ENCODE results near the gene SMYD3. TPM values are rescaled to one million over a fixed set of nuclear protein-coding genes. Genes with fewer than 3 reads are reported as not detected.

Gene SMYD3
- total and polyA plus RNA-seq, 5 donors from 2014 or later: 17.7 to 36.6 (median 28.9) TPM

- no peak for DNase-seq
- Histone ChIP-seq H3K9me3 (ENCODE audit: control insufficient read depth in 2 of 2, low read length in 2 of 2) (no peaks in the 10 kb centered on the region), H3K36me3 (ENCODE audit: control insufficient read depth, insufficient read depth, low read length) (no peaks in the 10 kb centered on the region), H3K27me3 (ENCODE audit: control insufficient read depth, insufficient read depth, low read length) (no peaks in the 10 kb centered on the region), H3K4me1 (ENCODE audit: control insufficient read depth, insufficient read depth, low read length, poor library complexity, severe bottlenecking) (no peaks in the 10 kb centered on the region), H3K4me3 (ENCODE audit: low read depth, low read length) (no peak overlapping the region), H3K27ac (ENCODE audit: insufficient read depth, low read length, poor library complexity, severe bottlenecking) (no peak overlapping the region)
- peaks cover 0 to 5% (median 2%) of the 10 kb centered on the region in 7 donors for H3K9me3 Mint-ChIP-seq
- no peak overlapping the region for H3K27ac Mint-ChIP-seq
- ATAC-seq (ENCODE audit: low read depth in 2 of 2): no peak
- H3K36me3 Mint-ChIP-seq: peaks cover 38% of the 10 kb centered on the region
- peaks cover 0 to 10% (median under 1%) of the 10 kb centered on the region in 4 donors for H3K4me1 Mint-ChIP-seq
- H3K27me3 Mint-ChIP-seq: no peaks in the 10 kb centered on the region
- no peak overlapping the region for H3K4me3 Mint-ChIP-seq
Observed at GRCh38 chr1:245915841-245916240, 591.2 kb downstream of the SMYD3 start.

- DNase-seq (no peak), ATAC-seq (ENCODE audit: low read depth in 2 of 2) (no peak)
- Mint-ChIP-seq H3K36me3 (peaks cover 36% of the 10 kb centered on the region), H3K9me3 (peaks cover 0 to 5% (median 2%) of the 10 kb centered on the region in 7 donors), H3K27me3 (no peaks in the 10 kb centered on the region), H3K27ac (no peak overlapping the region), H3K4me1 (peaks cover 0 to 5% (median under 1%) of the 10 kb centered on the region in 4 donors), H3K4me3 (no peak overlapping the region)
- Histone ChIP-seq H3K9me3 (ENCODE audit: control insufficient read depth in 2 of 2, low read length in 2 of 2) (no peaks in the 10 kb centered on the region), H3K27me3 (ENCODE audit: control insufficient read depth, insufficient read depth, low read length) (no peaks in the 10 kb centered on the region), H3K36me3 (ENCODE audit: control insufficient read depth, insufficient read depth, low read length) (no peaks in the 10 kb centered on the region), H3K27ac (ENCODE audit: insufficient read depth, low read length, poor library complexity, severe bottlenecking) (no peak overlapping the region), H3K4me1 (ENCODE audit: control insufficient read depth, insufficient read depth, low read length, poor library complexity, severe bottlenecking) (no peaks in the 10 kb centered on the region), H3K4me3 (ENCODE audit: low read depth, low read length) (no peak overlapping the region)
Observed at GRCh38 chr1:245915406-245915805, 591.7 kb downstream of the SMYD3 start.

- DNase-seq (no peak), ATAC-seq (ENCODE audit: low read depth in 2 of 2) (no peak)
Observed at GRCh38 chr1:245908543-245908942, 598.5 kb downstream of the SMYD3 start.

GRCh38 chr1:245906207-245906606, 600.9 kb downstream of the SMYD3 start:
- Mint-ChIP-seq H3K9me3 (peaks cover 0 to 3% (median 0%) of the 10 kb centered on the region in 7 donors), H3K4me1 (peaks cover 2 to 9% (median 3%) of the 10 kb centered on the region in 4 donors), H3K4me3 (no peak overlapping the region), H3K36me3 (peaks cover 29% of the 10 kb centered on the region), H3K27me3 (no peaks in the 10 kb centered on the region), H3K27ac (no peak overlapping the region)
- ATAC-seq (ENCODE audit: low read depth in 2 of 2): no peak
- H3K4me1 ChIP-seq (ENCODE audit: control insufficient read depth, insufficient read depth, low read length, poor library complexity, severe bottlenecking): no peaks in the 10 kb centered on the region
- no peak for DNase-seq
- H3K36me3 ChIP-seq (ENCODE audit: control insufficient read depth, insufficient read depth, low read length): no peaks in the 10 kb centered on the region
- no peaks in the 10 kb centered on the region for H3K9me3 ChIP-seq (ENCODE audit: control insufficient read depth in 2 of 2, low read length in 2 of 2)
- no peak overlapping the region for H3K27ac ChIP-seq (ENCODE audit: insufficient read depth, low read length, poor library complexity, severe bottlenecking)
- H3K4me3 ChIP-seq (ENCODE audit: low read depth, low read length): no peak overlapping the region
- no peaks in the 10 kb centered on the region for H3K27me3 ChIP-seq (ENCODE audit: control insufficient read depth, insufficient read depth, low read length)

More at GRCh38 chr1:245908543-245908942, 598.5 kb downstream of the SMYD3 start:
- Histone ChIP-seq H3K27ac (ENCODE audit: insufficient read depth, low read length, poor library complexity, severe bottlenecking) (no peak overlapping the region), H3K9me3 (ENCODE audit: control insufficient read depth in 2 of 2, low read length in 2 of 2) (no peaks in the 10 kb centered on the region), H3K36me3 (ENCODE audit: control insufficient read depth, insufficient read depth, low read length) (no peaks in the 10 kb centered on the region), H3K4me3 (ENCODE audit: low read depth, low read length) (no peak overlapping the region), H3K27me3 (ENCODE audit: control insufficient read depth, insufficient read depth, low read length) (no peaks in the 10 kb centered on the region), H3K4me1 (ENCODE audit: control insufficient read depth, insufficient read depth, low read length, poor library complexity, severe bottlenecking) (no peaks in the 10 kb centered on the region)
- H3K9me3 Mint-ChIP-seq: peaks cover 0 to 4% (median 0%) of the 10 kb centered on the region in 7 donors
- H3K36me3 Mint-ChIP-seq: peaks cover 38% of the 10 kb centered on the region
- H3K4me3 Mint-ChIP-seq: no peak overlapping the region
- H3K27me3 Mint-ChIP-seq: no peaks in the 10 kb centered on the region
- no peak overlapping the region for H3K27ac Mint-ChIP-seq
- peaks cover 2 to 11% (median 3%) of the 10 kb centered on the region in 4 donors for H3K4me1 Mint-ChIP-seq

GRCh38 chr1:245903851-245904250, 603.2 kb downstream of the SMYD3 start:
- no peak overlapping the region for H3K27ac ChIP-seq (ENCODE audit: insufficient read depth, low read length, poor library complexity, severe bottlenecking)
- no peaks in the 10 kb centered on the region for H3K27me3 ChIP-seq (ENCODE audit: control insufficient read depth, insufficient read depth, low read length)
- H3K27ac Mint-ChIP-seq: peak overlapping the region in 1 of 3 donors; percentile 20
- H3K36me3 Mint-ChIP-seq: peaks cover 31% of the 10 kb centered on the region
- H3K4me1 ChIP-seq (ENCODE audit: control insufficient read depth, insufficient read depth, low read length, poor library complexity, severe bottlenecking): no peaks in the 10 kb centered on the region
- H3K4me3 Mint-ChIP-seq: no peak overlapping the region
- H3K9me3 ChIP-seq (ENCODE audit: control insufficient read depth in 2 of 2, low read length in 2 of 2): no peaks in the 10 kb centered on the region
- H3K4me3 ChIP-seq (ENCODE audit: low read depth, low read length): no peak overlapping the region
- ATAC-seq (ENCODE audit: low read depth in 2 of 2) (no peak), DNase-seq (no peak)
- H3K4me1 Mint-ChIP-seq: peaks cover 2 to 6% (median 3%) of the 10 kb centered on the region in 4 donors
- no peaks in the 10 kb centered on the region for H3K36me3 ChIP-seq (ENCODE audit: control insufficient read depth, insufficient read depth, low read length)
- H3K27me3 Mint-ChIP-seq: no peaks in the 10 kb centered on the region
- peaks cover 0 to 5% (median 0%) of the 10 kb centered on the region in 7 donors for H3K9me3 Mint-ChIP-seq

GRCh38 chr1:245901565-245901964, 605.5 kb downstream of the SMYD3 start:
- Mint-ChIP-seq H3K27me3 (no peaks in the 10 kb centered on the region), H3K9me3 (peaks cover 0 to 5% (median 0%) of the 10 kb centered on the region in 7 donors), H3K4me3 (no peak overlapping the region), H3K27ac (no peak overlapping the region), H3K36me3 (peaks cover 28% of the 10 kb centered on the region), H3K4me1 (peaks cover 0 to 3% (median 0%) of the 10 kb centered on the region in 4 donors)
- ATAC-seq (ENCODE audit: low read depth in 2 of 2) (no peak), DNase-seq (no peak)
- H3K36me3 ChIP-seq (ENCODE audit: control insufficient read depth, insufficient read depth, low read length): no peaks in the 10 kb centered on the region
- H3K27ac ChIP-seq (ENCODE audit: insufficient read depth, low read length, poor library complexity, severe bottlenecking): no peak overlapping the region
- H3K9me3 ChIP-seq (ENCODE audit: control insufficient read depth in 2 of 2, low read length in 2 of 2): no peaks in the 10 kb centered on the region
- H3K27me3 ChIP-seq (ENCODE audit: control insufficient read depth, insufficient read depth, low read length): no peaks in the 10 kb centered on the region
- H3K4me3 ChIP-seq (ENCODE audit: low read depth, low read length): no peak overlapping the region
- H3K4me1 ChIP-seq (ENCODE audit: control insufficient read depth, insufficient read depth, low read length, poor library complexity, severe bottlenecking): no peaks in the 10 kb centered on the region

- Histone ChIP-seq H3K4me3 (ENCODE audit: low read depth, low read length) (no peak overlapping the region), H3K4me1 (ENCODE audit: control insufficient read depth, insufficient read depth, low read length, poor library complexity, severe bottlenecking) (no peaks in the 10 kb centered on the region), H3K27ac (ENCODE audit: insufficient read depth, low read length, poor library complexity, severe bottlenecking) (no peak overlapping the region), H3K9me3 (ENCODE audit: control insufficient read depth in 2 of 2, low read length in 2 of 2) (no peaks in the 10 kb centered on the region), H3K36me3 (ENCODE audit: control insufficient read depth, insufficient read depth, low read length) (no peaks in the 10 kb centered on the region), H3K27me3 (ENCODE audit: control insufficient read depth, insufficient read depth, low read length) (no peaks in the 10 kb centered on the region)
- Mint-ChIP-seq H3K4me1 (peaks cover 0 to 3% (median 0%) of the 10 kb centered on the region in 4 donors), H3K9me3 (peaks cover 0 to 5% (median 0%) of the 10 kb centered on the region in 7 donors), H3K4me3 (no peak overlapping the region), H3K27me3 (no peaks in the 10 kb centered on the region), H3K36me3 (peaks cover 31% of the 10 kb centered on the region), H3K27ac (no peak overlapping the region)
- ATAC-seq (ENCODE audit: low read depth in 2 of 2) (no peak), DNase-seq (no peak)
Observed at GRCh38 chr1:245901037-245901436, 606.0 kb downstream of the SMYD3 start.

GRCh38 chr1:245898581-245898980, 608.5 kb downstream of the SMYD3 start:
- DNase-seq (no peak), ATAC-seq (ENCODE audit: low read depth in 2 of 2) (no peak)
- H3K27me3 ChIP-seq (ENCODE audit: control insufficient read depth, insufficient read depth, low read length): no peaks in the 10 kb centered on the region
- peaks cover 22% of the 10 kb centered on the region for H3K36me3 Mint-ChIP-seq
- H3K4me3 Mint-ChIP-seq: no peak overlapping the region
- H3K4me1 ChIP-seq (ENCODE audit: control insufficient read depth, insufficient read depth, low read length, poor library complexity, severe bottlenecking): no peaks in the 10 kb centered on the region
- H3K36me3 ChIP-seq (ENCODE audit: control insufficient read depth, insufficient read depth, low read length): no peaks in the 10 kb centered on the region
- no peak overlapping the region for H3K27ac Mint-ChIP-seq
- H3K9me3 ChIP-seq (ENCODE audit: control insufficient read depth in 2 of 2, low read length in 2 of 2): no peaks in the 10 kb centered on the region
- peaks cover 0 to 3% (median 2%) of the 10 kb centered on the region in 4 donors for H3K4me1 Mint-ChIP-seq
- H3K4me3 ChIP-seq (ENCODE audit: low read depth, low read length): no peak overlapping the region
- H3K27ac ChIP-seq (ENCODE audit: insufficient read depth, low read length, poor library complexity, severe bottlenecking): no peak overlapping the region
- no peaks in the 10 kb centered on the region for H3K27me3 Mint-ChIP-seq
- H3K9me3 Mint-ChIP-seq: peaks cover 0 to 6% (median under 1%) of the 10 kb centered on the region in 7 donors

All from CD4-positive, CD25-positive, alpha-beta regulatory T cell (primary cell).